HEK293 (cell line): ENCODE data around the gene NRSN2.

Experiments
- FEZF1 ChIP-seq: fragments of 450-650 bp; formaldehyde crosslinking; IDR thresholded peaks from 2 replicates; pipeline ENCODE4 v1.5.1; 2016; ENCODE audit warnings: missing biosample characterization, missing genetic modification characterization
- GLIS2 ChIP-seq: fragments of 450-650 bp; formaldehyde crosslinking; IDR thresholded peaks from 2 replicates; pipeline ENCODE4 v1.5.1; 2016; ENCODE audit warnings: missing biosample characterization, missing genetic modification characterization
- HOXC10 ChIP-seq: sonication (generic); formaldehyde crosslinking; IDR thresholded peaks from 2 replicates; pipeline ENCODE4 v1.8.1; 2023; ENCODE audit warnings: mild to moderate bottlenecking, missing genetic modification reagents
- HOXD13 ChIP-seq: sonication (generic); formaldehyde crosslinking; IDR thresholded peaks from 2 replicates; pipeline ENCODE4 v1.8.0; 2022; ENCODE audit warnings: missing genetic modification reagents, borderline replicate concordance
- OSR2 ChIP-seq: fragments of 450-650 bp; formaldehyde crosslinking; IDR thresholded peaks from 2 replicates; pipeline ENCODE4 v1.5.1; 2016; ENCODE audit warnings: missing biosample characterization, missing genetic modification characterization
- PRDM2 ChIP-seq: fragments of 450-650 bp; formaldehyde crosslinking; IDR thresholded peaks from 2 replicates; pipeline ENCODE4 v1.5.1; 2016; ENCODE audit warnings: missing biosample characterization, missing genetic modification characterization, borderline replicate concordance
- TRIM28 ChIP-seq: IDR thresholded peaks from 2 replicates; pipeline ENCODE4 v1.6.1; 2011; ENCODE audit warnings: low read length, control low read depth, borderline replicate concordance
- ZBTB1 ChIP-seq: fragments of 450-650 bp; formaldehyde crosslinking; IDR thresholded peaks from 2 replicates; pipeline ENCODE4 v1.5.1; 2016; ENCODE audit warnings: missing biosample characterization, missing genetic modification characterization
- ZFP41 ChIP-seq: fragments of 450-650 bp; formaldehyde crosslinking; IDR thresholded peaks from 2 replicates; pipeline ENCODE4 v1.5.1; 2016; ENCODE audit warnings: missing biosample characterization, missing genetic modification characterization, borderline replicate concordance
- ZNF146 ChIP-seq: fragments of 450-650 bp; formaldehyde crosslinking; IDR thresholded peaks from 2 replicates; pipeline ENCODE4 v1.5.1; 2016; ENCODE audit warnings: missing biosample characterization, missing genetic modification characterization
- ZNF174 ChIP-seq: fragments of 450-650 bp; formaldehyde crosslinking; IDR thresholded peaks from 2 replicates; pipeline ENCODE4 v1.5.0; 2017; ENCODE audit warnings: missing biosample characterization, mild to moderate bottlenecking, missing genetic modification characterization
- ZNF221 ChIP-seq: fragments of 450-650 bp; formaldehyde crosslinking; IDR thresholded peaks from 2 replicates; pipeline ENCODE4 v1.5.1; 2017; ENCODE audit warnings: missing biosample characterization, missing genetic modification characterization, borderline replicate concordance
- ZNF280C ChIP-seq: fragments of 450-650 bp; formaldehyde crosslinking; IDR thresholded peaks from 2 replicates; pipeline ENCODE4 v1.5.1; 2016; ENCODE audit warnings: missing biosample characterization, missing genetic modification characterization
- ZNF341 ChIP-seq: fragments of 450-650 bp; formaldehyde crosslinking; IDR thresholded peaks from 2 replicates; pipeline ENCODE4; 2016; ENCODE audit warnings: low read depth, missing biosample characterization, missing genetic modification characterization
- ZNF449 ChIP-seq: fragments of 450-650 bp; formaldehyde crosslinking; IDR thresholded peaks from 2 replicates; pipeline ENCODE4 v1.5.1; 2017; ENCODE audit warnings: missing biosample characterization, mild to moderate bottlenecking, missing genetic modification characterization, moderate library complexity
- ZNF510 ChIP-seq: fragments of 450-650 bp; formaldehyde crosslinking; IDR thresholded peaks from 2 replicates; pipeline ENCODE4 v1.5.1; 2018; ENCODE audit warnings: mild to moderate bottlenecking, missing genetic modification characterization, missing biosample characterization; ENCODE audit not compliant: insufficient replicate concordance
- ZNF518A ChIP-seq: fragments of 450-650 bp; formaldehyde crosslinking; conservative IDR thresholded peaks from 2 replicates; pipeline ENCODE4 v1.5.1; 2016; ENCODE audit warnings: low read depth, missing biosample characterization, missing genetic modification characterization
- ZNF558 ChIP-seq: fragments of 450-650 bp; formaldehyde crosslinking; IDR thresholded peaks from 2 replicates; pipeline ENCODE4 v1.5.1; 2016; ENCODE audit warnings: missing biosample characterization, missing genetic modification characterization
- ZNF571 ChIP-seq: fragments of 450-650 bp; formaldehyde crosslinking; IDR thresholded peaks from 2 replicates; pipeline ENCODE4 v1.5.0; 2017; ENCODE audit warnings: missing biosample characterization, missing genetic modification characterization
- ZNF580 ChIP-seq: fragments of 450-650 bp; formaldehyde crosslinking; IDR thresholded peaks from 2 replicates; pipeline ENCODE4 v1.5.1; 2016; ENCODE audit warnings: missing biosample characterization, missing genetic modification characterization
- ZNF692 ChIP-seq: fragments of 450-650 bp; formaldehyde crosslinking; IDR thresholded peaks from 2 replicates; pipeline ENCODE4 v1.5.1; 2016; ENCODE audit warnings: missing biosample characterization, missing genetic modification characterization
- ZNF768 ChIP-seq: fragments of 450-650 bp; formaldehyde crosslinking; IDR thresholded peaks from 2 replicates; pipeline ENCODE4 v1.5.1; 2018; ENCODE audit warnings: missing biosample characterization, mild to moderate bottlenecking, missing genetic modification characterization
- ZNF830 ChIP-seq: fragments of 450-650 bp; IDR thresholded peaks from 2 replicates; pipeline ENCODE4 v1.5.0; 2018; ENCODE audit warnings: missing biosample characterization, missing genetic modification characterization, low read depth, mild to moderate bottlenecking, moderate library complexity

Gene NRSN2

GRCh38 chr20:381581-382290 is 34.8 kb downstream of the NRSN2 start (continued):
- TF ChIP-seq PRDM2 (tag by site-specific recombination) = no peak
- TF ChIP-seq ZNF341 (tag by site-specific recombination) = peak; percentile 51
- TF ChIP-seq HOXC10 = no peak
- TF ChIP-seq ZNF830 (tag by site-specific recombination) = no peak
- no peak for TF ChIP-seq ZNF510 (tag by site-specific recombination)
- no peak for TF ChIP-seq ZNF174 (tag by site-specific recombination)
- no peak for TF ChIP-seq TRIM28
- no peak for TF ChIP-seq ZNF518A (tag by site-specific recombination)
- TF ChIP-seq ZNF280C (tag by site-specific recombination) = no peak
- peak; percentile 73 for TF ChIP-seq GLIS2 (tag by site-specific recombination)
- no peak for TF ChIP-seq ZNF580 (tag by site-specific recombination)
- no peak for TF ChIP-seq ZNF558 (tag by site-specific recombination)
- TF ChIP-seq ZFP41 (tag by site-specific recombination) = no peak
- peak; percentile 57; the same call in 1 of the 2 replicates for TF ChIP-seq ZNF692 (tag by site-specific recombination)
- TF ChIP-seq ZNF571 (tag by site-specific recombination) = no peak
- TF ChIP-seq HOXD13 (CRISPR knock-in tag) = no peak
- TF ChIP-seq ZBTB1 (tag by site-specific recombination) = no peak
- TF ChIP-seq ZNF221 (tag by site-specific recombination) = no peak
- TF ChIP-seq ZNF768 (tag by site-specific recombination) = no peak
- no peak for TF ChIP-seq ZNF146
- no peak for TF ChIP-seq OSR2 (tag by site-specific recombination)
- no peak for TF ChIP-seq ZNF449 (tag by site-specific recombination)
- TF ChIP-seq FEZF1 (tag by site-specific recombination) = no peak
